ENCODE data around the gene EXOC3L2. TPM values are rescaled to one million over a fixed set of nuclear protein-coding genes. Genes with fewer than 3 reads are reported as not detected.

EXOC3L2 gene
- total RNA-seq, 1 experiment from 2014 or later, result 0.61 TPM

- no peak overlapping the region for H2AFZ ChIP-seq (ENCODE audit: low read length)
- H2BK120ac ChIP-seq (ENCODE audit: low read depth, low read length, poor library complexity, severe bottlenecking), result no peak overlapping the region
- H2BK12ac ChIP-seq (ENCODE audit: insufficient read length, low read depth, low read length), result no peak overlapping the region
- no peak overlapping the region for H2BK5ac ChIP-seq (ENCODE audit: insufficient read length, low read length)
- Mint-ChIP-seq H3K9me3 (no peaks in the 10 kb centered on the region), H3K27me3 (ENCODE audit: low read depth) (no peaks in the 10 kb centered on the region), H3K27ac (no peak overlapping the region), H3K4me3 (no peak overlapping the region), H3K36me3 (ENCODE audit: insufficient read depth in 1 of 3, low read depth in 3 of 3) (peaks cover 12 to 54% (median 54%) of the 10 kb centered on the region in 3 experiments; a peak in 6 of 7 replicates), H3K4me1 (peaks cover 0 to 5% of the 10 kb centered on the region in 2 experiments; a peak in 2 of 4 replicates)
- no peak overlapping the region for H3K14ac ChIP-seq (ENCODE audit: insufficient read depth, low read length)
- H2BK15ac ChIP-seq (ENCODE audit: low read depth, low read length), result no peak overlapping the region
- H3K79me2 ChIP-seq (ENCODE audit: insufficient read depth, low read length), result no peaks in the 10 kb centered on the region
- no peaks in the 10 kb centered on the region for H3K9me3 ChIP-seq (ENCODE audit: control insufficient read depth, low read depth, low read length)
- H4K5ac ChIP-seq (ENCODE audit: insufficient read length, low read depth, low read length), result no peak overlapping the region
- no peak overlapping the region for H4K8ac ChIP-seq (replicated peaks; ENCODE audit: insufficient read length, low read depth, low read length)
- whole genome bisulfite sequencing (ENCODE audit: extremely low coverage, insufficient read length, low lambda C conversion rate), result no CpG with 5 or more reads among the region's 14 CpGs
- H3K23me2 ChIP-seq (ENCODE audit: insufficient read length, low read depth, low read length, poor library complexity, severe bottlenecking), result no peaks in the 10 kb centered on the region
- no peak overlapping the region for H3K18ac ChIP-seq (ENCODE audit: insufficient read length, low read depth, low read length)
- TF ChIP-seq CTCF (conservative IDR thresholded peaks at IDR 0.05), result no peak
- H3K23ac ChIP-seq (ENCODE audit: insufficient read length, low read depth, low read length), result no peak overlapping the region
- H3K4ac ChIP-seq (ENCODE audit: low read depth, low read length), result no peak overlapping the region
- no peaks in the 10 kb centered on the region for H4K20me1 ChIP-seq (ENCODE audit: control insufficient read depth, insufficient read depth, insufficient read length)
- DNase-seq, result no peak
- no peak overlapping the region for H3K56ac ChIP-seq (ENCODE audit: insufficient read length, low read depth, low read length)
- no peak overlapping the region for H3K9ac ChIP-seq (ENCODE audit: extremely low read depth, insufficient read length, low read length)
- H4K91ac ChIP-seq (ENCODE audit: insufficient read length, low read depth, low read length), result no peak overlapping the region
- no peaks in the 10 kb centered on the region for H3K79me1 ChIP-seq (ENCODE audit: insufficient read depth, low read depth, low read length, poor library complexity, severe bottlenecking)
- no peaks in the 10 kb centered on the region for H3K27me3 ChIP-seq (ENCODE audit: insufficient read depth, low read length)
- no peak overlapping the region for H3K27ac ChIP-seq (ENCODE audit: insufficient read length, low read depth, low read length)
- no peaks in the 10 kb centered on the region for H3K4me1 ChIP-seq (ENCODE audit: insufficient read depth, low read length)
- no peak overlapping the region for H3K4me2 ChIP-seq (ENCODE audit: insufficient read depth, insufficient read length, low read length)
- H2AK5ac ChIP-seq (ENCODE audit: insufficient read length, low read length), result no peak overlapping the region
- no peak overlapping the region for H3T11ph ChIP-seq (ENCODE audit: low read length)
- H2BK20ac ChIP-seq (ENCODE audit: low read depth, low read length, poor library complexity, severe bottlenecking), result no peak overlapping the region
Measured at GRCh38 chr19:45273521-45273855, 28.3 kb upstream of the EXOC3L2 start.

Data from H9 (cell line).